22Rv1 (cell line): ENCODE data around the gene ARL8B.

Experiments
- H3K27ac ChIP-seq: fragments of 450-650 bp; 2 replicates; pipeline ENCODE4 v1.5.1; 2017
- ZFX ChIP-seq: fragments of 450-650 bp; IDR thresholded peaks from 2 replicates; pipeline ENCODE4 v1.6.1; 2017; ENCODE audit warnings: antibody characterized with exemption, borderline replicate concordance
- TF ChIP-seq, protein P1 (sequence below): fragments of 450-650 bp; IDR thresholded peaks from 2 replicates; pipeline ENCODE4 v1.5.1; 2017; ENCODE audit warnings: mild to moderate bottlenecking

ARL8B gene

GRCh38 chr3:5151586-5151985, 29.5 kb downstream of the ARL8B start:
- H3K27ac ChIP-seq, result no peak overlapping the region
- TF ChIP-seq, protein P1, sequence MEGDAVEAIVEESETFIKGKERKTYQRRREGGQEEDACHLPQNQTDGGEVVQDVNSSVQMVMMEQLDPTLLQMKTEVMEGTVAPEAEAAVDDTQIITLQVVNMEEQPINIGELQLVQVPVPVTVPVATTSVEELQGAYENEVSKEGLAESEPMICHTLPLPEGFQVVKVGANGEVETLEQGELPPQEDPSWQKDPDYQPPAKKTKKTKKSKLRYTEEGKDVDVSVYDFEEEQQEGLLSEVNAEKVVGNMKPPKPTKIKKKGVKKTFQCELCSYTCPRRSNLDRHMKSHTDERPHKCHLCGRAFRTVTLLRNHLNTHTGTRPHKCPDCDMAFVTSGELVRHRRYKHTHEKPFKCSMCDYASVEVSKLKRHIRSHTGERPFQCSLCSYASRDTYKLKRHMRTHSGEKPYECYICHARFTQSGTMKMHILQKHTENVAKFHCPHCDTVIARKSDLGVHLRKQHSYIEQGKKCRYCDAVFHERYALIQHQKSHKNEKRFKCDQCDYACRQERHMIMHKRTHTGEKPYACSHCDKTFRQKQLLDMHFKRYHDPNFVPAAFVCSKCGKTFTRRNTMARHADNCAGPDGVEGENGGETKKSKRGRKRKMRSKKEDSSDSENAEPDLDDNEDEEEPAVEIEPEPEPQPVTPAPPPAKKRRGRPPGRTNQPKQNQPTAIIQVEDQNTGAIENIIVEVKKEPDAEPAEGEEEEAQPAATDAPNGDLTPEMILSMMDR, result no peak
- TF ChIP-seq ZFX, result no peak

DNA sequence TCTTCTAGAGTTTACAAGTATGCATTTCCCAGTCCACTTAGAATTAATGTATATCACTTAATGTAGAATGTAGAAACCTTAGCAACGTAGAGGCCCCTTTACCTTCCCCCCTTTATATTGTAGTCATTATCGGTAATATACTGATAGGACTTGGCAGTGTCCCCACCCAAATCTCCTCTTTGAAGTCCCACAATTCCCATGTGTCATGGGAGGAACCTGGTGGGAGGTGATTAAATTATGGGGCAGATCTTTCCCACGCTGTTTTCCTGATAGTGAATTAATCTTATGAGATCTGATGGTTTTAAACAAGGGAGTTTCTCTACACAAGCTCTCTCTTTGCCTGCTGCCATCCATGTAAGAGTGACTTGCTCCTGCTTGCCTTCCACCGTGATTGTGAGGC, 31.0 kb downstream of the ARL8B start:
- H3K27ac ChIP-seq, result no peak overlapping the region
- TF ChIP-seq, protein P1, result no peak
- no peak for TF ChIP-seq ZFX

GRCh38 chr3:5155241-5155640, 33.1 kb downstream of the ARL8B start:
- TF ChIP-seq, protein P1, result no peak
- no peak for TF ChIP-seq ZFX

DNA sequence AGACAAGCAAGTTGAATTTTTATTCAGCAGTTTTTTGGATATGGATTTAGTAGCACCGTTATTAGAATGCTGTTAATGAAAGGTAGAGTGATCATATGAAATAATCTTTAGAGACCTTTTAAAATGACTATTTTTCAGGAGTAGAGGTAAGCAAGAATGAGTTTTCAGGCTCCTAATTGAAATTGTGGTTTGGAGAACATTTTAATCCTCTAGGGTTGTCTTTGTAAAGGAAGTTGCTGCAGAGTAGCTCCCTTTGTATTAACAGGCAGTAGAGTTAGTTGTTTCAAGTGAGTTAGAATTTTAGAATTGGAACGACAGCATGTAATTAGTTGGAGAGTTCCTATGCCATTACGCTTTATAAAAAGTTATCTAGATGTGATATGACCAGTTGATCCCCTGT, 38.2 kb downstream of the ARL8B start:
- H3K27ac ChIP-seq, result no peak overlapping the region
- no peak for TF ChIP-seq ZFX
- TF ChIP-seq, protein P1, result no peak

More at GRCh38 chr3:5155241-5155640, 33.1 kb downstream of the ARL8B start:
- no peak overlapping the region for H3K27ac ChIP-seq

DNA sequence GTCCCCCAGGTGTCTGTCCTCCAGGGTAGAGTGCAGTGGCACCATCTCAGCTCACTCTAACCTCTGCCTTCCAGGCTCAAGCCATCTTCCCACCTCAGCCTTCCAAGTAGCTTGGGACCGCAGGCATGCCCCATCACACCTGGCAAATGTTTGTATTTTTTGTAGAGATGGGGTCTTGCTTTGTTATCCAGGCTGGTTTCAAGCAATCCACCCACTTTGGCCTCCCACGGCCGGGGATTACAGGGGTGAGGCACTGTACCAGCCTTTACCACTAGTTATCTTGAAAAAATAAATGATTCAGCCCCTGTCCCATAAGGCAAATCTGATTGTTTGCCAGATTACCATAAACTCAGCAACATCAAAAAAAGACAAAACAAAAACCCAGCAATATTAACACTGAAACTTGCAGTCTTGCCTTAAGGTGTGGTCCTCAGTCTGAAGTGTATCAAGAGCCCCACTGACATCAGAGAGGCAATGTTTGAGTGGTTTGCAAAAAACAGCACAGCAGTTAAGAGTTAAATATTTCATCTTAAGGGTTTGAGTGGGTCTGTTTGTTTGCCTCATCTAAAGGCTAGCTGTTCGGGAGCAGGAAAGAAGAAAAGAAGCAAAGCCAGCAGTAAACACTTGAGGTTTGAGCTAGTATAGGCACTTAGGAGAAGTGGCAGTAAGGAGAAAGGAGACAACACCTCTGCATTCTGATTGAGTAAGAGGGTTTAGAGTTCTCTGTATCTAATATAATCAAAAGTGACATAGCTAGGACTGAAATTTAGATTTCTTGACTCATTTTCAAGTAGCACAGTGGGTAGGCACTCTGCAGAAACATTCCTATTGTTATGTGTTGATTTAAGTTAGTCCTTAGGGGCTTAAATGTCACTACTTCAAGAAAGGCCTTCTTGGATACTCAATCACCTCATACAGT, 39.1 kb downstream of the ARL8B start:
- H3K27ac ChIP-seq, result no peak overlapping the region
- no peak for TF ChIP-seq ZFX
- TF ChIP-seq, protein P1, result no peak

DNA sequence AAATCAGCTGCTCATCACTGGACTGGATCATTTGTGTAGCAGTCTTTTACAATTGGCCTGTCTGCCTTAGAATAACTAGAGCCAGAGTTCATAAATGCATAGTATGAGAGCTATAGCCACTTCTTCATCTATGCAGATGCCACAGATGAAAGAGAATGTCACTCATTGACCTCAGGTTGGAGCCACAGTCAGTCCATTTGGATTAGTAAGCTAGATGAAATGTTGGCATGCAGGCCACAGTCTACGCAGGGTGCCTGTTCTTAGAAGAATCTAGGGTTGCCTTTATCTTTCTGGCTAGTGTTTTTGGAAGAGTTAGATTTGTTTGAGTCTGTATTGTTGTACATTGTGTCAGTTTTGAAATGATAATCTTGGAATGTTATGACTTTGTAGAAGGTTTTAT, 40.0 kb downstream of the ARL8B start:
- TF ChIP-seq, protein P1, result no peak
- no peak for TF ChIP-seq ZFX
- no peak overlapping the region for H3K27ac ChIP-seq

DNA sequence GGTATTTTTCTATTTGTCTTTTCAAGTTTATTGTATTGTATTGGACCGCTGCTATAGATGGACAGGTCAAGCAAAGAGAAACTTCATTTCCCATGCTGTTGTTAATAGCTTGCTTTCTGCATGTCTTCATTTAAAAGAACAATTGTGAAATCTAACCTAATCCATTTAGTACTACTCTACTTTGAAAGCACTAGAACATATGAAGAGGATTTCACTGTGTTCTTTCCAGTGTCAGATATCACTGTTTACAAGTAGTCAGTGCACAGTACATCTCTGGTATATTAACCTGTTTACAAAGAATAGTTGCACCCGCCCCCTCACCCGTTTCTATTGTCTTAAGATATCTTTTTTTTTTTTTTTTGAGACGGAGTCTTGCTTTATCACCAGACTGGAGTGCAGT, 43.6 kb downstream of the ARL8B start:
- TF ChIP-seq, protein P1, result no peak
- TF ChIP-seq ZFX, result no peak
- H3K27ac ChIP-seq, result no peak overlapping the region
